GM23338 (cell line): ENCODE results near the gene MPEG1. TPM values are rescaled to one million over a fixed set of nuclear protein-coding genes. Genes with fewer than 3 reads are reported as not detected.

Experiments
- ATAC-seq: fragments of 200-7000 bp; cut with Tn5 transposase; 3 replicates; pipeline ENCODE4 v1.9.1; 2020
- DNase-seq: peaks from one replicate; pipeline ENCODE4 v3.0.0-alpha.2; 2015; ENCODE audit warnings: low spot score
- H2AFZ ChIP-seq: fragments of 200-600 bp; sonication (generic); 2 replicates; pipeline ENCODE4 v1.8.0; 2016; ENCODE audit warnings: antibody characterized with exemption, mild to moderate bottlenecking, moderate library complexity
- H3F3A ChIP-seq: fragments of 200-600 bp; sonication (generic); replicated peaks from 2 replicates; pipeline ENCODE4 v1.8.0; 2017; ENCODE audit warnings: antibody characterized with exemption, mixed run types, low read depth
- H3K27ac ChIP-seq: fragments of 200-600 bp; sonication (generic); 2 replicates; pipeline ENCODE4 v1.6.1; 2016; ENCODE audit warnings: low read depth
- H3K27me3 ChIP-seq: fragments of 200-600 bp; sonication (generic); 2 replicates; pipeline ENCODE4 v1.8.0; 2016; ENCODE audit warnings: mild to moderate bottlenecking, mixed run types, moderate library complexity; ENCODE audit not compliant: insufficient read depth
- H3K36me3 ChIP-seq: fragments of 200-600 bp; sonication (generic); 2 replicates; pipeline ENCODE4 v1.8.0; 2016; ENCODE audit warnings: mild to moderate bottlenecking; ENCODE audit not compliant: insufficient read depth
- H3K4me1 ChIP-seq: fragments of 200-600 bp; sonication (generic); 2 replicates; pipeline ENCODE4 v1.8.0; 2016; ENCODE audit warnings: mild to moderate bottlenecking, moderate library complexity; ENCODE audit not compliant: insufficient read depth
- H3K4me2 ChIP-seq: fragments of 200-600 bp; sonication (generic); 2 replicates; pipeline ENCODE4 v1.7.1; 2017; ENCODE audit warnings: mixed run types
- H3K4me3 ChIP-seq: fragments of 200-600 bp; sonication (generic); 2 replicates; pipeline ENCODE4 v1.6.1; 2016; ENCODE audit warnings: mixed run types
- H3K79me2 ChIP-seq: fragments of 200-600 bp; sonication (generic); replicated peaks from 2 replicates; pipeline ENCODE4 v1.8.0; 2017; ENCODE audit warnings: mild to moderate bottlenecking; ENCODE audit not compliant: insufficient read depth
- H3K9me2 ChIP-seq: fragments of 200-600 bp; sonication (generic); 2 replicates; pipeline ENCODE4 v1.8.0; 2017; ENCODE audit not compliant: insufficient read depth
- H4K20me1 ChIP-seq: fragments of 200-600 bp; sonication (generic); replicated peaks from 2 replicates; pipeline ENCODE4 v1.8.0; 2017; ENCODE audit warnings: mild to moderate bottlenecking; ENCODE audit not compliant: insufficient read depth
- H3K27ac Mint-ChIP-seq: 2 replicates; pipeline ENCODE4 v1.8.0; 2020; ENCODE audit warnings: inconsistent platforms, mild to moderate bottlenecking, moderate library complexity, mixed read lengths
- H3K27me3 Mint-ChIP-seq: 3 replicates; pipeline ENCODE4 v1.8.0; 2022; ENCODE audit warnings: low read depth, mild to moderate bottlenecking, moderate library complexity, mixed read lengths, inconsistent platforms; ENCODE audit not compliant: insufficient read depth, poor library complexity
- H3K36me3 Mint-ChIP-seq: 3 replicates; pipeline ENCODE4 v1.8.0; 2021; ENCODE audit warnings: low read depth, mild to moderate bottlenecking, inconsistent platforms, moderate library complexity, mixed read lengths
- H3K4me1 Mint-ChIP-seq: 3 replicates; pipeline ENCODE4 v1.8.0; 2020; ENCODE audit warnings: mild to moderate bottlenecking, inconsistent platforms, mixed read lengths
- H3K4me3 Mint-ChIP-seq: 3 replicates; pipeline ENCODE4 v1.8.0; 2021; ENCODE audit warnings: moderate library complexity, mild to moderate bottlenecking, inconsistent platforms, mixed read lengths
- H3K9me3 Mint-ChIP-seq: 3 replicates; pipeline ENCODE4 v1.8.0; 2020; ENCODE audit warnings: moderate library complexity, mild to moderate bottlenecking, inconsistent platforms, mixed read lengths
- CREB1 ChIP-seq: fragments of 250-450 bp; sonication (Bioruptor Pico); IDR thresholded peaks from 2 replicates; pipeline ENCODE4 v1.5.0; 2020; ENCODE audit warnings: low read depth, mild to moderate bottlenecking, moderate library complexity
- CTCF ChIP-seq, 2 experiments: fragments of 200-600 bp in 1 of 2; sonication (generic) in 1 of 2; conservative IDR thresholded peaks; 2 replicates each; pipeline versions ENCODE4 v1.5.1 to v1.6.1; 2016 to 2017; ENCODE audit warnings: antibody characterized with exemption in 2 of 2, low read depth in 2 of 2, mild to moderate bottlenecking in 2 of 2, moderate library complexity in 1 of 2
- EZH2 ChIP-seq: fragments of 200-600 bp; sonication (generic); IDR thresholded peaks from one replicate; pipeline ENCODE4 v1.8.0; 2017; ENCODE audit warnings: antibody characterized with exemption, mild to moderate bottlenecking, low read depth; ENCODE audit not compliant: unreplicated experiment
- EZH2phosphoT487 ChIP-seq: fragments of 200-600 bp; sonication (generic); IDR thresholded peaks from one replicate; pipeline ENCODE4 v1.8.1; 2018; ENCODE audit warnings: antibody characterized with exemption; ENCODE audit not compliant: unreplicated experiment
- JUNB ChIP-seq: IDR thresholded peaks from one replicate; pipeline ENCODE4 v1.6.1; 2016; ENCODE audit warnings: antibody characterized with exemption; ENCODE audit not compliant: unreplicated experiment
- NANOG ChIP-seq: IDR thresholded peaks from 2 replicates; pipeline ENCODE4 v1.6.1; 2016; ENCODE audit warnings: antibody characterized with exemption, borderline replicate concordance
- POLR2AphosphoS5 ChIP-seq: IDR thresholded peaks from 2 replicates; pipeline ENCODE4 v1.6.1; 2016; ENCODE audit warnings: antibody characterized with exemption, low read depth
- REST ChIP-seq: IDR thresholded peaks from one replicate; pipeline ENCODE4 v1.6.1; 2018; ENCODE audit warnings: antibody characterized with exemption; ENCODE audit not compliant: unreplicated experiment
- STAT1 ChIP-seq: IDR thresholded peaks from one replicate; pipeline ENCODE4 v1.6.1; 2016; ENCODE audit warnings: antibody characterized with exemption; ENCODE audit not compliant: unreplicated experiment
- ZNF114 ChIP-seq: fragments of 250-450 bp; sonication (Bioruptor Pico); IDR thresholded peaks from 2 replicates; pipeline ENCODE4 v1.5.0; 2020; ENCODE audit warnings: mild to moderate bottlenecking, moderate library complexity
- ZNF331 ChIP-seq: fragments of 250-450 bp; sonication (Bioruptor Pico); IDR thresholded peaks from 2 replicates; pipeline ENCODE4 v1.5.0; 2020; ENCODE audit warnings: low read depth, mild to moderate bottlenecking, moderate library complexity
- ZNF462 ChIP-seq: fragments of 250-450 bp; sonication (Bioruptor Pico); IDR thresholded peaks from 2 replicates; pipeline ENCODE4 v1.5.0; 2020; ENCODE audit warnings: mild to moderate bottlenecking, moderate library complexity
- polyA plus RNA-seq: library from polyadenylated mRNA; unstranded; fragments of >200 nt; fragmentation: Nextera tagmentation; extraction: Ambion mirVana; gene quantifications from 2 replicates; pipeline ENCODE4 v1.2.1, GENCODE V29; 2016
- total RNA-seq: library from RNA; depleted of rRNA; stranded (reverse); fragments of >200 nt; shearing (Covaris generic); gene quantifications from 2 replicates; pipeline ENCODE4 v1.2.3, GENCODE V29; 2014
- TF ChIP-seq, protein P1 (sequence below): IDR thresholded peaks from 2 replicates; pipeline ENCODE4 v1.6.1; 2016; ENCODE audit warnings: antibody characterized with exemption

MPEG1 gene
- total and polyA plus RNA-seq, 2 experiments from 2014 or later = not detected

DNA sequence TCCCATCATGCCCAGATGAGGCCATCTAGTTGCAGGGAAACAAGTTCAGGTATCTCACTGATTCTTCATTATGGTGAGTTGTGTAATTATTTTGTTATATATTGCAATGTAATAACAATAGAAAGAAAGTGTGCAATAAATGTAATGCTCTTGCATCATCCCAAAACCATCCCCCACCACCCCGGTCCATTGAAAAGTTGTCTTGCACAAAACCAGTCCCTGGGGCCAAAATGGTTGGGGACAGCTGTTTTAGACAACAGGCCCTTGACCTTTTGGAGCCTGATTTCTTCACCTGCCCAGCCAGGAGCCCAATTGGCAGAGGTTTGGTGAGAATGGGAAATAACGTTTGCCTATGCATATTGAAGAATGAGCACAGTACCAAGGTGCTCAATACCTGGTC lies 15.9 kb downstream of the MPEG1 start:
- no peaks in the 10 kb centered on the region for H3K27me3 ChIP-seq
- no peak for TF ChIP-seq NANOG
- TF ChIP-seq REST = no peak
- TF ChIP-seq ZNF462 (CRISPR knock-in tag) = no peak
- TF ChIP-seq, protein P1, sequence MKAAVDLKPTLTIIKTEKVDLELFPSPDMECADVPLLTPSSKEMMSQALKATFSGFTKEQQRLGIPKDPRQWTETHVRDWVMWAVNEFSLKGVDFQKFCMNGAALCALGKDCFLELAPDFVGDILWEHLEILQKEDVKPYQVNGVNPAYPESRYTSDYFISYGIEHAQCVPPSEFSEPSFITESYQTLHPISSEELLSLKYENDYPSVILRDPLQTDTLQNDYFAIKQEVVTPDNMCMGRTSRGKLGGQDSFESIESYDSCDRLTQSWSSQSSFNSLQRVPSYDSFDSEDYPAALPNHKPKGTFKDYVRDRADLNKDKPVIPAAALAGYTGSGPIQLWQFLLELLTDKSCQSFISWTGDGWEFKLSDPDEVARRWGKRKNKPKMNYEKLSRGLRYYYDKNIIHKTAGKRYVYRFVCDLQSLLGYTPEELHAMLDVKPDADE = no peak
- no peak for TF ChIP-seq STAT1
- no peak for TF ChIP-seq JUNB
- TF ChIP-seq CREB1 (CRISPR knock-in tag) = no peak
- TF ChIP-seq EZH2phosphoT487 = no peak
- TF ChIP-seq CTCF (conservative IDR thresholded peaks at IDR 0.05; ENCODE audit: low read depth in 2 of 2) = no peak
- TF ChIP-seq POLR2AphosphoS5 = no peak
- TF ChIP-seq ZNF114 (CRISPR knock-in tag) = no peak
- no peak for TF ChIP-seq EZH2
- TF ChIP-seq ZNF331 (CRISPR knock-in tag) = no peak
- no peaks in the 10 kb centered on the region for H3K79me2 ChIP-seq
- H3K9me3 Mint-ChIP-seq = peaks cover 12% of the 10 kb centered on the region
- DNase-seq (no peak), ATAC-seq (no peak)
- no peaks in the 10 kb centered on the region for H3K27me3 Mint-ChIP-seq
- H3K4me3 ChIP-seq = no peak overlapping the region
- peaks cover 16% of the 10 kb centered on the region for H3K36me3 ChIP-seq
- peaks cover 79% of the 10 kb centered on the region for H3K36me3 Mint-ChIP-seq
- H3K27ac Mint-ChIP-seq = no peak overlapping the region
- no peaks in the 10 kb centered on the region for H3F3A ChIP-seq
- H3K27ac ChIP-seq = no peak overlapping the region
- H2AFZ ChIP-seq = no peak overlapping the region
- H3K4me1 Mint-ChIP-seq = peaks cover 2% of the 10 kb centered on the region; the same call in 1 of the 3 replicates
- H3K4me1 ChIP-seq = no peaks in the 10 kb centered on the region
- H3K4me2 ChIP-seq = no peak overlapping the region
- H4K20me1 ChIP-seq = no peaks in the 10 kb centered on the region
- no peak overlapping the region for H3K4me3 Mint-ChIP-seq
- 0 out of 2 replicates have a peak, but pooled peaks cover 4% of the 10 kb centered on the region for H3K9me2 ChIP-seq
